ENCODE results near the gene USP47. TPM values are rescaled to one million over a fixed set of nuclear protein-coding genes. Genes with fewer than 3 reads are reported as not detected.

The USP47 gene
- total and polyA plus RNA-seq, 2 donors (not counting 1 experiment from before 2014, with no cell fraction given), result 12.8 to 52.9 TPM

GRCh38 chr11:11880179-11880578 is 38.4 kb downstream of the USP47 start:
- TF ChIP-seq CTCF (IDR thresholded peaks at IDR 0.05), result no peak
- no peak for TF ChIP-seq EZH2 (IDR thresholded peaks at IDR 0.05; ENCODE audit: borderline replicate concordance, insufficient read depth, low read depth, low read length, poor library complexity, severe bottlenecking)
- no peak overlapping the region for H3K4me3 Mint-ChIP-seq
- H3K27me3 Mint-ChIP-seq, result no peaks in the 10 kb centered on the region
- H3K4me1 Mint-ChIP-seq, result peaks cover 31% of the 10 kb centered on the region
- no peak overlapping the region for H3K27ac ChIP-seq (ENCODE audit: low read length in 2 of 2)
- H3K4me2 ChIP-seq (replicated peaks; ENCODE audit: low read depth, low read length, poor library complexity, severe bottlenecking), result no peak overlapping the region
- peaks cover 6 to 35% of the 10 kb centered on the region in 2 experiments for H3K36me3 ChIP-seq (replicated peaks in 1 of 2; ENCODE audit: control extremely low read depth in 1 of 2, control insufficient read depth in 1 of 2, extremely low read depth in 1 of 2, insufficient read depth in 2 of 2, low read length in 1 of 2)
- peaks cover 6 to 7% of the 10 kb centered on the region in 2 donors for H3K4me1 ChIP-seq (ENCODE audit: control insufficient read depth in 2 of 2, insufficient read depth in 2 of 2, low read length in 2 of 2)
- intact Hi-C loops (cut with micrococcal nuclease), result no loop called here
- ATAC-seq (ENCODE audit: low read depth), result no peak
- DNase-seq, result no peak
- POLR2A ChIA-PET, result no interaction called here
- H3K9ac ChIP-seq (ENCODE audit: low read length), result no peak overlapping the region
- no peaks in the 10 kb centered on the region for H3K9me3 ChIP-seq (ENCODE audit: control extremely low read depth in 1 of 3, control insufficient read depth in 2 of 3, insufficient read depth in 1 of 3, low read length in 2 of 3)
- no CpG with 5 or more reads among the region's 2 CpGs for WGBS (ENCODE audit: insufficient coverage)
- H3K27me3 ChIP-seq (replicated peaks in 1 of 4; ENCODE audit: control extremely low read depth in 1 of 4, control insufficient read depth in 3 of 4, insufficient read depth in 4 of 4, low read length in 3 of 4), result no peaks in the 10 kb centered on the region
- CTCF ChIA-PET, result interaction anchor here (0.7 to 1.7 kb wide), 2 partner anchors 9 to 60 kb away, joined by 3 read pairs; no protein-coding TSS in a partner anchor
- no peak overlapping the region for H2AFZ ChIP-seq (ENCODE audit: insufficient read depth, low read depth, low read length, poor library complexity, severe bottlenecking)
- H3K79me2 ChIP-seq (ENCODE audit: control insufficient read depth, insufficient read depth, low read length), result peaks cover 43% of the 10 kb centered on the region
- H3K4me3 ChIP-seq (ENCODE audit: control extremely low read depth in 1 of 5, extremely low read depth in 1 of 5, insufficient read depth in 1 of 5, low read depth in 2 of 5, low read length in 4 of 5), result no peak overlapping the region
- no peaks in the 10 kb centered on the region for H3K9me3 Mint-ChIP-seq (ENCODE audit: insufficient read depth)
- no peak overlapping the region for H3K27ac Mint-ChIP-seq
- peaks cover 43% of the 10 kb centered on the region for H4K20me1 ChIP-seq (ENCODE audit: control insufficient read depth, insufficient read depth, low read length, poor library complexity, severe bottlenecking)

GRCh38 chr11:11882539-11882938 is 40.8 kb downstream of the USP47 start:
- Histone ChIP-seq H3K36me3 (replicated peaks in 1 of 2; ENCODE audit: control extremely low read depth in 1 of 2, control insufficient read depth in 1 of 2, extremely low read depth in 1 of 2, insufficient read depth in 2 of 2, low read length in 1 of 2) (peaks cover 5 to 48% of the 10 kb centered on the region in 2 experiments), H3K4me1 (ENCODE audit: control insufficient read depth in 2 of 2, insufficient read depth in 2 of 2, low read length in 2 of 2) (peaks cover 6 to 7% of the 10 kb centered on the region in 2 donors), H3K9ac (ENCODE audit: low read length) (no peak overlapping the region), H3K27me3 (replicated peaks in 1 of 4; ENCODE audit: control extremely low read depth in 1 of 4, control insufficient read depth in 3 of 4, insufficient read depth in 4 of 4, low read length in 3 of 4) (no peaks in the 10 kb centered on the region), H3K4me3 (ENCODE audit: control extremely low read depth in 1 of 5, extremely low read depth in 1 of 5, insufficient read depth in 1 of 5, low read depth in 2 of 5, low read length in 4 of 5) (no peak overlapping the region), H3K79me2 (ENCODE audit: control insufficient read depth, insufficient read depth, low read length) (peaks cover 22% of the 10 kb centered on the region), H3K9me3 (ENCODE audit: control extremely low read depth in 1 of 3, control insufficient read depth in 2 of 3, insufficient read depth in 1 of 3, low read length in 2 of 3) (no peaks in the 10 kb centered on the region), H4K20me1 (ENCODE audit: control insufficient read depth, insufficient read depth, low read length, poor library complexity, severe bottlenecking) (peaks cover 28% of the 10 kb centered on the region), H3K27ac (ENCODE audit: low read length in 2 of 2) (no peak overlapping the region), H3K4me2 (replicated peaks; ENCODE audit: low read depth, low read length, poor library complexity, severe bottlenecking) (no peak overlapping the region), H2AFZ (ENCODE audit: insufficient read depth, low read depth, low read length, poor library complexity, severe bottlenecking) (no peak overlapping the region)
- no peak for ATAC-seq (ENCODE audit: low read depth)
- TF ChIP-seq CTCF (IDR thresholded peaks at IDR 0.05), result no peak
- TF ChIP-seq EZH2 (IDR thresholded peaks at IDR 0.05; ENCODE audit: borderline replicate concordance, insufficient read depth, low read depth, low read length, poor library complexity, severe bottlenecking), result no peak
- no peak overlapping the region for H3K4me3 Mint-ChIP-seq
- no peaks in the 10 kb centered on the region for H3K9me3 Mint-ChIP-seq (ENCODE audit: insufficient read depth)
- ChIA-PET POLR2A (no interaction called here), CTCF (interaction anchor here (1.2 kb wide), 1 partner anchor 33 kb away, joined by 4 read pairs; no protein-coding TSS in a partner anchor)
- WGBS (ENCODE audit: insufficient coverage), result no CpG with 5 or more reads among the region's 2 CpGs
- intact Hi-C loops (cut with micrococcal nuclease), result no loop called here
- H3K4me1 Mint-ChIP-seq, result peaks cover 31% of the 10 kb centered on the region
- no peak overlapping the region for H3K27ac Mint-ChIP-seq
- H3K27me3 Mint-ChIP-seq, result no peaks in the 10 kb centered on the region
- no peak for DNase-seq
